Naive thymus-derived CD4-positive, alpha-beta T cell (primary cell): ENCODE data around the gene GUCY2D. TPM values are rescaled to one million over a fixed set of nuclear protein-coding genes. Genes with fewer than 3 reads are reported as not detected.
"Not testable (repeated sequence)": the region's sequence is repeated elsewhere in the genome, so short reads cannot be mapped to it uniquely, and the experiment has no call there.

ENCODE experiments used
- ATAC-seq: fragments of 150-1000 bp; cut with Tn5 transposase; 2 replicates; pipeline ENCODE4 v1.10.0; 2021; ENCODE audit warnings: mild to moderate bottlenecking, moderate library complexity
- CTCF ChIA-PET: fragments of 350-600 bp; sonication (Branson Sonifier 250); formaldehyde crosslinking; loops from one replicate; lab custom pipeline; 2021; ENCODE audit warnings: antibody characterized with exemption; lab: Charles Lee
- POLR2A ChIA-PET: fragments of 350-600 bp; sonication (Branson Sonifier 250); formaldehyde crosslinking; loops from one replicate; lab custom pipeline; 2021; ENCODE audit warnings: antibody characterized with exemption, inconsistent platforms; lab: Charles Lee
- DNase-seq, 9 donors: peaks; one replicate each; pipeline versions ENCODE4 v3.0.0 to v3.0.0-alpha.2; 2020 to 2022; ENCODE audit warnings: mixed read lengths in 1 of 9
- H3K27ac ChIP-seq: one replicate; pipeline ENCODE4 v1.7.0; 2013; ENCODE audit warnings: mild to moderate bottlenecking, low read depth, low read length, moderate library complexity
- H3K27me3 ChIP-seq, 2 donors: one replicate each; pipeline ENCODE4 v1.7.0; 2013; ENCODE audit warnings: low read length in 2 of 2, mild to moderate bottlenecking in 2 of 2, moderate library complexity in 2 of 2; ENCODE audit not compliant: control insufficient read depth in 2 of 2, insufficient read depth in 2 of 2
- H3K36me3 ChIP-seq, 3 experiments: 1 replicate in 2 of 3; 2 replicates in 1 of 3; pipeline ENCODE4 v1.7.0; 2013; ENCODE audit warnings: low read length in 3 of 3, mild to moderate bottlenecking in 3 of 3, moderate library complexity in 1 of 3; ENCODE audit not compliant: insufficient read depth in 3 of 3, control insufficient read depth in 2 of 3
- H3K4me1 ChIP-seq, 2 donors: one replicate each; pipeline ENCODE4 v1.7.0; 2013; ENCODE audit warnings: low read length in 2 of 2, mild to moderate bottlenecking in 2 of 2, moderate library complexity in 1 of 2; ENCODE audit not compliant: control insufficient read depth in 2 of 2, insufficient read depth in 2 of 2
- H3K4me3 ChIP-seq: 2 replicates; pipeline ENCODE4 v1.7.0; 2013; ENCODE audit warnings: mild to moderate bottlenecking, low read length
- H3K9me3 ChIP-seq, 3 experiments: 1 replicate in 2 of 3; 2 replicates in 1 of 3; pipeline ENCODE4 v1.7.0; 2013; ENCODE audit warnings: low read length in 3 of 3; ENCODE audit not compliant: control insufficient read depth in 2 of 3
- H3K27ac Mint-ChIP-seq, 9 donors: one replicate each; pipeline ENCODE4 v1.8.0; 2020 to 2022; ENCODE audit warnings: mixed read lengths in 9 of 9, mild to moderate bottlenecking in 8 of 9, moderate library complexity in 5 of 9, inconsistent platforms in 2 of 9
- H3K27me3 Mint-ChIP-seq, 5 donors: one replicate each; pipeline ENCODE4 v1.8.0; 2021 to 2022; ENCODE audit warnings: mixed read lengths in 5 of 5, mild to moderate bottlenecking in 1 of 5
- H3K36me3 Mint-ChIP-seq, 5 donors: one replicate each; pipeline ENCODE4 v1.8.0; 2020 to 2022; ENCODE audit warnings: mixed read lengths in 5 of 5, mild to moderate bottlenecking in 3 of 5, inconsistent platforms in 1 of 5
- H3K4me1 Mint-ChIP-seq, 7 donors: one replicate each; pipeline ENCODE4 v1.8.0; 2020 to 2022; ENCODE audit warnings: mixed read lengths in 7 of 7, mild to moderate bottlenecking in 3 of 7, inconsistent platforms in 1 of 7
- H3K4me3 Mint-ChIP-seq, 10 donors: one replicate each; pipeline ENCODE4 v1.8.0; 2020 to 2022; ENCODE audit warnings: mild to moderate bottlenecking in 10 of 10, mixed read lengths in 10 of 10, moderate library complexity in 6 of 10, inconsistent platforms in 2 of 10
- H3K9me3 Mint-ChIP-seq, 11 donors: one replicate each; pipeline ENCODE4 v1.8.0; 2020 to 2022; ENCODE audit warnings: mixed read lengths in 11 of 11, mild to moderate bottlenecking in 4 of 11, inconsistent platforms in 1 of 11, moderate library complexity in 1 of 11
- intact Hi-C, 2 donors: fragments of 100-400 bp; cut with micrococcal nuclease; formaldehyde crosslinking; loops; one replicate each; pipeline ENCODE4 v1.15.1; 2023
- polyA plus RNA-seq, 2 donors: library from polyadenylated mRNA; unstranded; fragments of 300-500 nt; fragmentation: Illumina TruSeq; gene quantifications; one replicate each; pipeline ENCODE4 v1.2.3, GENCODE V29; 2021
- total RNA-seq, 6 experiments: library from RNA in 5 of 6; stranded (reverse) in 5 of 6; gene quantifications; 1 replicate in 5 of 6; 2 replicates in 1 of 6; pipeline ENCODE4 v1.2.3 and lab custom pipeline; 2021 to 2026

The GUCY2D gene
- under 1 TPM in 3 of 5 experiments, not detected in 2; 0.07 to 0.32 (median 0.20) TPM for total RNA-seq
- under 1 TPM in 1 of 2 donors, not detected in 1; 0.98 TPM for polyA plus RNA-seq
- total RNA-seq (lab: John Stamatoyannopoulos, UW): not detected

GRCh38 chr17:8001976-8002720, at the start of gene GUCY2D:
Gene GUCY2D (plus strand): TSS chr17:8002615. CDS start chr17:8003048, 433 bp downstream.
- peak in 1 of 9 donors; percentile 10 for DNase-seq

DNA sequence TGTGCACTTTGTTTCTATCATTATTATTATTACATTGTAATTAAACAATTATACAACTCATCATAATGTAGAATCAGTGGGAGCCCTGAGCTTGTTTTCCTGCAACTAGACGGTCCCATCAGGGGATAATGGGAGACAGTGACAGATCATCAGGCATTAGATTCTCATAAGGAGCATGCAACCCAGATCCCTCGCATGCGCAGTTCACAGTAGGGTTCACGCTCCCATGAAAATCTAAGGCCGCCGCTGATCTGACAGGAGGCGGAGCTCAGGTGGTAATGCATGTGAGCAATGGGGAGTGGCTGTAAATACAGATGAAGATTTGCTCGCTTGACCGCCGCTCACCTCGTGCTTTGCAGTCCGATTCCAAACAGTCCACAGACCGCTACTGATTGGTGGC, 49.1 kb upstream of the GUCY2D start:
- intact Hi-C loops, DNase-seq, H3K4me3 Mint-ChIP-seq, H3K4me1 ChIP-seq, H3K27ac Mint-ChIP-seq, POLR2A ChIA-PET, H3K9me3 ChIP-seq, H3K27me3 ChIP-seq, ATAC-seq, H3K4me3 ChIP-seq, H3K27me3 Mint-ChIP-seq, H3K27ac ChIP-seq, H3K9me3 Mint-ChIP-seq: not testable (repeated sequence)
- H3K36me3 ChIP-seq: peaks cover 0 to 13% (median 0%) of the 10 kb centered on the region in 3 experiments
- Mint-ChIP-seq H3K36me3 (peaks cover 7 to 20% (median 13%) of the 10 kb centered on the region in 5 donors), H3K4me1 (peaks cover 4 to 19% (median 7%) of the 10 kb centered on the region in 7 donors)
- CTCF ChIA-PET: interaction anchor here (0.9 kb wide), 1 partner anchor 37 kb away, joined by 4 read pairs; no protein-coding TSS in a partner anchor

More at GRCh38 chr17:8001976-8002720, at the start of gene GUCY2D:
- H3K4me1 Mint-ChIP-seq: peaks cover 6 to 12% (median 7%) of the 10 kb centered on the region in 7 donors
- CTCF ChIA-PET: interaction anchor here (0.6 to 1.6 kb wide), 4 partner anchors 12 to 956 kb away, joined by 3 to 5 read pairs (median 4); no protein-coding TSS in a partner anchor
- peak within 1 kb of the TSS; percentile 11 to 76 (median 60) for H3K4me3 Mint-ChIP-seq
- peaks cover 0 to 3% (median 0%) of the 10 kb centered on the region in 5 donors for H3K36me3 Mint-ChIP-seq
- peaks cover 36 to 58% (median 39%) of the 10 kb centered on the region in 5 donors for H3K27me3 Mint-ChIP-seq
- no peaks in the 10 kb centered on the region for H3K36me3 ChIP-seq
- intact Hi-C loops: no loop called here
- H3K27ac ChIP-seq: no peak within 1 kb of the TSS
- POLR2A ChIA-PET: interaction anchor here (0.6 kb wide), 1 partner anchor 29 kb away, joined by 3 read pairs; no protein-coding TSS in a partner anchor
- no peak within 1 kb of the TSS for H3K4me3 ChIP-seq
- peaks cover 4 to 5% of the 10 kb centered on the region in 2 donors for H3K4me1 ChIP-seq
- H3K9me3 Mint-ChIP-seq: no peaks in the 10 kb centered on the region
- ATAC-seq: peak; percentile 68
- peak within 1 kb of the TSS in 1 of 9 donors; percentile 14 for H3K27ac Mint-ChIP-seq
- H3K27me3 ChIP-seq: peaks cover 3 to 5% of the 10 kb centered on the region in 2 donors
- H3K9me3 ChIP-seq: no peaks in the 10 kb centered on the region

- H3K4me1 Mint-ChIP-seq: peaks cover 4 to 13% (median 7%) of the 10 kb centered on the region in 7 donors
- Histone ChIP-seq H3K9me3 (no peaks in the 10 kb centered on the region), H3K27me3 (no peaks in the 10 kb centered on the region), H3K36me3 (no peaks in the 10 kb centered on the region), H3K27ac (no peak overlapping the region), H3K4me3 (no peak overlapping the region), H3K4me1 (no peaks in the 10 kb centered on the region)
- DNase-seq: no peak
- H3K36me3 Mint-ChIP-seq: peaks cover 0 to 4% (median 0%) of the 10 kb centered on the region in 5 donors
- intact Hi-C loops: no loop called here
- POLR2A ChIA-PET: no interaction called here
- H3K27me3 Mint-ChIP-seq: peaks cover 0 to 10% (median 0%) of the 10 kb centered on the region in 5 donors
- ATAC-seq: no peak
- CTCF ChIA-PET: interaction anchor here (0.8 kb wide), 1 partner anchor 16 kb away, joined by 3 read pairs; no protein-coding TSS in a partner anchor
- H3K27ac Mint-ChIP-seq: no peak overlapping the region
- H3K9me3 Mint-ChIP-seq: no peaks in the 10 kb centered on the region
- H3K4me3 Mint-ChIP-seq: no peak overlapping the region
Measured at GRCh38 chr17:7955414-7956227, 46.8 kb upstream of the GUCY2D start.

- H3K27me3 ChIP-seq: no peaks in the 10 kb centered on the region
- H3K4me1 ChIP-seq: no peaks in the 10 kb centered on the region
- H3K4me1 Mint-ChIP-seq: peaks cover 2 to 8% (median 3%) of the 10 kb centered on the region in 7 donors
- peaks cover 0 to 2% (median 0%) of the 10 kb centered on the region in 5 donors for H3K36me3 Mint-ChIP-seq
- no peaks in the 10 kb centered on the region for H3K36me3 ChIP-seq
- H3K4me3 Mint-ChIP-seq: no peak overlapping the region
- ATAC-seq (no peak), DNase-seq (no peak)
- POLR2A ChIA-PET: no interaction called here
- H3K4me3 ChIP-seq: no peak overlapping the region
- peaks cover 0 to 15% (median 0%) of the 10 kb centered on the region in 5 donors for H3K27me3 Mint-ChIP-seq
- intact Hi-C loops: no loop called here
- no peak overlapping the region for H3K27ac Mint-ChIP-seq
- no peaks in the 10 kb centered on the region for H3K9me3 ChIP-seq
- CTCF ChIA-PET: no interaction called here
- H3K9me3 Mint-ChIP-seq: no peaks in the 10 kb centered on the region
- no peak overlapping the region for H3K27ac ChIP-seq
Measured at GRCh38 chr17:7956228-7956965, 46.0 kb upstream of the GUCY2D start.

- H3K27ac Mint-ChIP-seq: no peak overlapping the region
- H3K9me3 Mint-ChIP-seq: no peaks in the 10 kb centered on the region
- CTCF ChIA-PET: interaction anchor here (0.6 kb wide), 1 partner anchor 184 kb away, joined by 3 read pairs; no protein-coding TSS in a partner anchor
- POLR2A ChIA-PET: no interaction called here
- H3K27ac ChIP-seq: no peak overlapping the region
- no peaks in the 10 kb centered on the region for H3K4me1 Mint-ChIP-seq
- no peaks in the 10 kb centered on the region for H3K9me3 ChIP-seq
- no peaks in the 10 kb centered on the region for H3K27me3 ChIP-seq
- no peaks in the 10 kb centered on the region for H3K4me1 ChIP-seq
- ATAC-seq: no peak
- H3K27me3 Mint-ChIP-seq: peaks cover 0 to 22% (median 0%) of the 10 kb centered on the region in 5 donors
- H3K4me3 ChIP-seq: no peak overlapping the region
- DNase-seq: no peak
- H3K4me3 Mint-ChIP-seq: no peak overlapping the region
- intact Hi-C loops: loop anchor here in 1 of 2 donors (2.0 kb wide), 1 partner anchor 15 kb away; no protein-coding TSS in a partner anchor
- H3K36me3 Mint-ChIP-seq: no peaks in the 10 kb centered on the region
- H3K36me3 ChIP-seq: no peaks in the 10 kb centered on the region
Measured at GRCh38 chr17:7959503-7960253, 42.7 kb upstream of the GUCY2D start.
